SK-N-SH (cell line): ENCODE results near the gene PTPN4.

Experiments
- CHD2 ChIP-seq: fragments of 150-350 bp; IDR thresholded peaks from 2 replicates; pipeline ENCODE4 v1.6.1; 2018; ENCODE audit warnings: low read length; ENCODE audit not compliant: partially characterized antibody
- TF ChIP-seq, protein P1 (sequence below): fragments of 200-600 bp; sonication (generic); IDR thresholded peaks from 2 replicates; pipeline ENCODE4 v1.6.1; 2017; ENCODE audit warnings: antibody characterized with exemption, mild to moderate bottlenecking, moderate library complexity

DNA sequence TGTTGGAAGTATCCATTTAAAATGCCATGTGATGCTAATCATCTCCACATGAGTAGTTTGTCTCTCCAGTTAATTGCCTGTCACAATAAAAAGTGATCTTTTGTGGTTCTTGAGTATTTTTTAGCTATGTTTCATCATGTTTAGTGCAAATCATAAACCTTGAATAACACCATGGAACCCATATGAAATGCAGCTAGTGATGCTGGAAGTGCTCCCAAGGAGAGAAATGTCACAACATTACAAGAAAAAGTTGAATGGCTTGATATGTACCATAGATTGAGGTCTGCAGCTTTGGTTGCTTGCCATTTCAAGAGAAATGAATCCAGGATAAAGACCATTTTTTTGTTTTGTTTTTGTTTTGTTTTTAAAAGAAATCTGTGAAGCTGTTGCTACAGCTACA is 14.3 kb downstream of the PTPN4 start:
- TF ChIP-seq, protein P1, sequence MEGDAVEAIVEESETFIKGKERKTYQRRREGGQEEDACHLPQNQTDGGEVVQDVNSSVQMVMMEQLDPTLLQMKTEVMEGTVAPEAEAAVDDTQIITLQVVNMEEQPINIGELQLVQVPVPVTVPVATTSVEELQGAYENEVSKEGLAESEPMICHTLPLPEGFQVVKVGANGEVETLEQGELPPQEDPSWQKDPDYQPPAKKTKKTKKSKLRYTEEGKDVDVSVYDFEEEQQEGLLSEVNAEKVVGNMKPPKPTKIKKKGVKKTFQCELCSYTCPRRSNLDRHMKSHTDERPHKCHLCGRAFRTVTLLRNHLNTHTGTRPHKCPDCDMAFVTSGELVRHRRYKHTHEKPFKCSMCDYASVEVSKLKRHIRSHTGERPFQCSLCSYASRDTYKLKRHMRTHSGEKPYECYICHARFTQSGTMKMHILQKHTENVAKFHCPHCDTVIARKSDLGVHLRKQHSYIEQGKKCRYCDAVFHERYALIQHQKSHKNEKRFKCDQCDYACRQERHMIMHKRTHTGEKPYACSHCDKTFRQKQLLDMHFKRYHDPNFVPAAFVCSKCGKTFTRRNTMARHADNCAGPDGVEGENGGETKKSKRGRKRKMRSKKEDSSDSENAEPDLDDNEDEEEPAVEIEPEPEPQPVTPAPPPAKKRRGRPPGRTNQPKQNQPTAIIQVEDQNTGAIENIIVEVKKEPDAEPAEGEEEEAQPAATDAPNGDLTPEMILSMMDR: no peak
- TF ChIP-seq CHD2: no peak
